Measurements from ENCODE around the gene KCNK17.

GRCh38 chr6:39342692-39343395 is 28.6 kb upstream of the KCNK17 start:
- TF ChIP-seq POLR2A (IDR thresholded peaks at IDR 0.05) (no peak), CTCF (IDR thresholded peaks at IDR 0.05) (no peak)
